NCI-H748 (cell line): Measurements from ENCODE around the gene GPR4.

ENCODE experiments used
- DNase-seq: peaks from one replicate; lab custom pipeline; 2025; ENCODE audit not compliant: unreplicated experiment; lab: John Stamatoyannopoulos, UW

The GPR4 gene

GRCh38 chr19:45556835-45557234 is 45.2 kb downstream of the GPR4 start:
- DNase-seq: no peak

- no peak for DNase-seq
Observed at GRCh38 chr19:45554481-45554880, 47.5 kb downstream of the GPR4 start.

GRCh38 chr19:45553464-45553863 is 48.5 kb downstream of the GPR4 start:
- no peak for DNase-seq

- no peak for DNase-seq
Observed at GRCh38 chr19:45547965-45548609, 53.9 kb downstream of the GPR4 start.

GRCh38 chr19:45547211-45547770 is 54.7 kb downstream of the GPR4 start:
- no peak for DNase-seq

GRCh38 chr19:45542234-45542668 is 59.8 kb downstream of the GPR4 start:
- DNase-seq: peak; percentile 46
